T-helper 2 cell treated with Interferon-gamma antibody and Interleukin-4, amounts not matched to agents 100 ng/mL and 5 ng/mL, for 36 hours (primary cell): ENCODE results near the gene HMGN3. TPM values are rescaled to one million over a fixed set of nuclear protein-coding genes. Genes with fewer than 3 reads are reported as not detected.

Experiments
- intact Hi-C: fragments of 100-400 bp; cut with micrococcal nuclease; formaldehyde crosslinking; loops from one replicate; pipeline ENCODE4 v1.15.1; 2023
- total RNA-seq: library from RNA; stranded (reverse); gene quantifications from 2 replicates; pipeline ENCODE4 v1.2.3, GENCODE V29; 2022

HMGN3 gene
- total RNA-seq, 1 donor from 2014 or later: 60.0 TPM

DNA sequence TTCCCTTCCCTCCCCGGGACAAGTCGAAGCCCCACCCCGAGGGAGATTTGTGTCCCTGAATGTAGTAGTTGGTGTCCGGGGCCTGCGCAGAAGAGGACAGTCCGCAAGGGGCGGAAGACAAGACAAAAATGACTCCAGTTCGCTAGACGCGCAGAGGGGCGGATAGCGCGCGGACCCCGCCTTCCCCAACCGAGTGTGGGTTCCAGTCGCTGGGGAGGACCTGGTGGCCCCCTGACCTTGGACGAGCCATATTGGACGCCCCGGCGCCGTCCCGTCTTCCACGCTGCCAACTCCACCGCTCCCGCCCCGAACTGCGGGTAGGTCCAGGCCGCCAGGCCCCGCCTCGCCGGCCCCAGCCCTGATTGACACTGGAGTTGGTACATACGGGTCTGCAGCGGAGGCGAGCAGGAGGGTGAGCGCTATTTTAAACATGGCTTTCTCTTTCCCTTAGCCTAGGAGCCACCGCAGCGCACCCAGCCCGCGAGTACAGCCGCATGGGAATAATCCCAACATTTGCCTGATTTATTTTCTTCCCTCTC lies 802 bp downstream of the HMGN3 start:
- intact Hi-C loops: loop anchor here (1.0 to 10.0 kb wide), 7 partner anchors 155 to 871 kb away; partner anchors contain the start of genes BCKDHB, IRAK1BP1, LCA5 and PHIP

DNA sequence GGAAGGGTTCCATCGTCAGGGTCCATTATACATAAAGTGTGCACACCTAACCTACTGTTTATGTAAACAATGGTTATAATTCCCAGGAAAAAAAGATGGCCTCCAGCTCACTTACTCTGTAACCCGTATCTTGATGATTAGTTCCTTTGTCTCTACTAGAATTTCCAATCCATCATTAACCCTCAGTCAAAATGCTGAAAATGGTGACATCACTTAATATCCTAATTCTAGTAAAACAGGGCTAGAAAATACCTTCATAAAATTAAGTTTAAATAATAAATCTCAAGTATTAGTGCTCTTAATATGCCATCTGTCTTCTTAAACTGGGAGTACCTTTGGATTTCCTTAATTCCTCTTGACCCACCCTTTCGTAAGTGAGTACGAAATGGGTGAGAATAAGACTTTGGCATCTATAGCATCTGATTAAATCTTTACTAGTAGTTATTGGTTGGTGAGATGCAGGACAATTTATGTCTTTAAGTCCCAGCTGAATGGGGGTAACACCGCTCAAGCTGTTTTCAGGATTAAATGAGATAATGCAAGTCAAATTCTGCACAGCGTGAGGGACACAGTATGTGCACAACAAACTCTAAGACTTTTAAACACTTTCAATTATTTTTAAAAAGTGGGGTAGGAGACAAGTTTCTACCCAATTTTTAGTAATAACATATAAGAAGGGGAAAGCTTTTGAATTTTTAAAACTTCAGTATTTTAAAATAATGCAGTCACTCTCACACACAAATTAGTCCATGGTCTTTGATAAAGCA lies 1.6 kb downstream of the HMGN3 start:
- intact Hi-C loops: loop anchor here (1.0 to 10.0 kb wide), 4 partner anchors 304 to 872 kb away; partner anchors contain the start of genes BCKDHB and LCA5

DNA sequence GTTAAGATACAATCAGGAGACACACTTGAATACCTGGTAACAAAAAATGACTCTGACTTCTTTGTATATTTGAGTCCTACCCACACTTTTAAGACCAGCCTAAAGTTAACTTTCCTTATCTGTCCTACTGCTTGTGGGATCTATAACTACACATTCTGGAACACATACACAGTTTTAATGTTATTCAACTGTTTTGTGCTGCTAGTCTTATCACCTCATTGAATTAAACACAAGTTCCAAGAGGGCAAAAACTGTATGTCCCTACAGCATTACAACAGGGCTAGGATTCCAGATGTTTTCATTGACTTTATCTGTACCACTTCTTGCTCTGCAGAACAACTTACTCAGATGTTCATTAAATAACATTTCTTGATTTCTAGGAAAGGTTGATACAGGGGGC lies 2.8 kb downstream of the HMGN3 start:
- intact Hi-C loops: loop anchor here (5.0 to 10.0 kb wide), 3 partner anchors 546 to 873 kb away; partner anchors contain the start of gene BCKDHB

DNA sequence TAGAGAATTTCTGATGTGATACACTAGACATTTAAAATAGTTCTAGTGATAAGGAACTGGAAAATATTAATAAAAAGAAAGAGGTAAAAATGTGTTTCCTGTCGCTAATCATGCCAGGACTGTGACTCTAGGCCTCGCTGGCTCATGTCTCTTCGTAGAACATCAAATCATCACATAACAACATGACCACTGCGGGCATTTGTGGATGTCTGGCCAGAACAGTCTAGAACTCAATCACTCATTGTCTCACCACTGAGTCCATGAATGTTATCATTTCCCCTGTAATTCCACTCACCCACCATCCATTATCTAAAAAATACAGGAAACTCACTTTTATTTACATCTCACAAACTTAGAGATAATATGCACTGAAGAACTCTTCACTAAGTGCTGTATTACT lies 3.4 kb downstream of the HMGN3 start:
- intact Hi-C loops: loop anchor here (5.0 to 10.0 kb wide), 3 partner anchors 546 to 874 kb away; partner anchors contain the start of gene BCKDHB

DNA sequence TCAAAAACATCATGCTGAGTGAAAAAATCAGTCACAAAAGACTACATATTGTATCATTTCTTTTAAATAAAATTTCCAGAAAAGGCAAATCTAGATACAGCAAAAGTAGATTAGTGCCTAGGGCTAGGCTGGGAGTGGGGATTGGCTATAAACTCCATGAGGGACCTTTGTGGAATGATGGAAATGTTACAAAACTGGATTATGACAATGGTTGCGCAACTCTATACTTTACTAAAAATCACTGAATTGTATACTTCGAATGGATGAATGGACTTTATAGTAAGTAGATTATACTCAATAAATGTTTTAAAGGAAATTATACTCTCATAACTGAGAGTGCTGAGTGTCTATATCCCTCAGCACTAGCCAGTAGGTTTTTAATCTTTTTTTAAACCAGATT lies 4.3 kb downstream of the HMGN3 start:
- intact Hi-C loops: loop anchor here (5.0 to 10.0 kb wide), 3 partner anchors 547 to 875 kb away; partner anchors contain the start of gene BCKDHB

DNA sequence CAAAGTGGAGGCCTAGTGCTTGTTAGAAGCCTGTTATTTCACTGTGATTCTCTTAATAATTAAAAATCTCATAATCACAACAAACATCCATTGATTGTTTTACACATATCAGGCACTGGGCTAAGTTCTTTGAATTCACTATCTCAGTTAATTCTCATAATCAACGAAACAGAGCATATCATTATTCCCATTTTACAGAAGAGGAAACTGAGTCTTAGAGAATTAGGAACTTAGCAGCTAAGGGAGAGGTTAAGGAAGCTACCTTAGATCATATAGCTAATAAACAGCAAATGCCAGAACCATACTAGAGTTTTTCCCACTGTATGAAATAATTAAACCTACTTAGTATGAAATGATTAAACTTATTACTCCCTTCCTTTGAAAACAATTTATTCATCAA lies 7.0 kb downstream of the HMGN3 start:
- intact Hi-C loops: no loop called here

DNA sequence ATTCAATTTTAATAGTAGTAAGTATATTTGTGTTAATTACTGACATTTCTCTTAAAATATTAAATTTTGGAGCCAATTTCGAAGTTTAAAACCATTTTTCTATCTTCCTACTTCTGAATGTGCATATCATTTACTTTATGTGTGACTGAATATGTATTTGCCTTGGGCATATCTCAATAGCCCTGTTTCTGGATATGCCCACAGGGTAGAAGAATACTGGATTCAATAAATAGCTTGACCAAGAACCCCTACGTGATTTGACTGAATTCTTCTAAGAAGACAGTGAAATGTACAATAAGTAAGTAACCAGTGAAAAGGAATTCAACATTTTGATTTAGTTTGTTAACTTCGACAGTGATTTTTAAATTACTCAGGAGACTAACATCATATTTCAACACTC lies 7.8 kb downstream of the HMGN3 start:
- intact Hi-C loops: no loop called here

DNA sequence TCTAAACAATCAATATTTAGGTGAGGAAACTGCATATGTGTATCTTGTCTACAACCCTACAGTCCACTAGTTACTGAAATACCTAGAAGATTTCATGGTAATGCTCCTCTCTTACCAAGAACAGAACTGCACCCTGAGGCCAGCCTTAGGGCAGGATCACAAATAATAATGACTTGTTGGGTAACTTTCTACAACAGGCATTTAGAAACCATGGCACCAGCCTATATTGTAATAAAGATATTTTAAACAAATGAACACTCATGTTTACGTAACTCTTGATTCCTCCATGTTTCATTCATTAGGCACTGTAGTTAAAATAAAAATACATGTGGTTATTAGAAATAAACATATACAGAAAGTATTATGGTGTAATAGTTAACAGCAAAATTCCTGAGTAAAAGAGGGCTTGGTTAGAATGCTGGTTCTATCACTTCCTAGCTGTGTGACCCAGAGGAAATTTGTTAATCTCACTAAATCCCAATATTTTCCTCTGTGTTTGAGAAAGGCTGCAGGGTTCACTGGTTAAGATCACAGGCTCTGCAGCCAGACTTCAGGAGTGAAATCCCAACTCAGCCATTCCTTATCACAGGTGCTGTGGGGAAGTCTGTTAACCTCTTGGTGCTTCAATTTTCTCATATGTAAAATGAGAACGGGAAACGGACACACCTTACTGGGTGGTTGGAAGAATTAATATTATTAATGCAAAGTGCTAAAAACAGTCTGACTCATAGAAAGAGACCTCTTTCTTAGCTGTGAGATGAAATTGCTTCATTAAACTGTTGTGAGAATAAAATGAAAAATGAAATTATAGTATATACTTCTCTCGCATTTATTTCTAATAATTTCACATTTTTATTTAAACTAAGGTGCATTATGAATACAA lies 8.5 kb downstream of the HMGN3 start:
- intact Hi-C loops: no loop called here

DNA sequence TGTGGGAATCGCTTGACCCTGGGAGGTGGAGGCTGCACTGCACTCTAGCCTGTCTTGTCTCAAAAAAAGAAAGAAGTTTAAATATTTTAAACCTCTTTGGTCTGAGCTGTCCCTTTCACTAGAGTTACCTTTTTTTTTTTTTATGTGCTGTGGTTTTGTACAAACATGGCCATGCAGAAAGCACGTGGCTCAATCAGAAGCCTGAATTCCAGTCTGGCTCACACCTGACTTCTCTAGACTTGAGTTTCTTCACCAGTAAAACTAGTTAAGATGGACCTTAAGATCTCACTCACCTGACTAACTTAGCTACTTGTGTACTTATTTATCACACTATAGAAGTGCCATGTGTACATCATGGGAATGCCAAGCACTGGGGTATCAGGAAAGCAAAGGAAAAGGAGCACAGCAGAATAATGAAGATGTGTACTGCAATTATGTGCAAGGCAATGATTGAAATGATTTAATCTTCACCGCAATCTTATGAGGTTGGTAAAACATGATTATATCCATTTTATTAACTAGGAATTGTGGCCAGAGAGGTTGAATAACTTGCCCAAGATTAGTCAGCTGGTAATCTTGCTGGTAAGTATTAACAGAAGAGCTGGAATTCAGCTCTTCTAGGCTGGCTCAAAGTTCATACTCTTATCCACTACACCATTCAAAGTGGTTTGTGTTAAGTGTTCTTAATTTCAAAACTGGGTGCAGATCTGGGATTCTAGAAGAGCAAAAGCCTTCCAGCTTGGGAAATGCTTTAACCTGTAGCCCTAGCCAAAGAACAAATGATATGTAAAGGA lies 10.7 kb downstream of the HMGN3 start:
- intact Hi-C loops: no loop called here

DNA sequence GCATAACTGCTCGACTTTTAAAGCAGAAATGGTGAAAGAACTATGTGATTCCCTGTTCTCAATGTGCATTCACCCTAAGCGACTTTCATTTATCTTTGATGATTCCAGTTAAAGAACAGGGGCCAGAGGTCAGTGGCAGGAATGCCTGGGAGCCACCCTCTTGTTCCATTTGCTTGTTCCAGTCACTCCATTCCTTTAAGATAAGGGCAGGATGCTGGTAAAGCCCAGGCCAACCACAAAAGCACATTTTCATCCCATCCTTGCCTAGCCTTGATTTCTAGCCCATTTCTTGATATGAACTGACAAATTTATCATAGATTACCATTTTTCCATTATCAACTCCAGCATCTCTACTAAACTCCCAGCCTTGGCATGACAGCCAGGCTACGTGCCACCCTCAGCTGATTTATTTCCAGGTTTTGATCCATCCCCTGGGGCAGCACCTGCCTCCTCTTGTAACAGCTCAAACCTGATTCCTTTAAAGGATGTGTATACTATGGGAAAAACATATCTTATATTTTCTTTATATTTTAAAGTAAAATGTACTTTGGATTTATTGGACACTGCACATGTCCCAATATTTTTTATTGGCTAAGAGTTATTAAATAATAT lies 19.2 kb downstream of the HMGN3 start:
- intact Hi-C loops: no loop called here

DNA sequence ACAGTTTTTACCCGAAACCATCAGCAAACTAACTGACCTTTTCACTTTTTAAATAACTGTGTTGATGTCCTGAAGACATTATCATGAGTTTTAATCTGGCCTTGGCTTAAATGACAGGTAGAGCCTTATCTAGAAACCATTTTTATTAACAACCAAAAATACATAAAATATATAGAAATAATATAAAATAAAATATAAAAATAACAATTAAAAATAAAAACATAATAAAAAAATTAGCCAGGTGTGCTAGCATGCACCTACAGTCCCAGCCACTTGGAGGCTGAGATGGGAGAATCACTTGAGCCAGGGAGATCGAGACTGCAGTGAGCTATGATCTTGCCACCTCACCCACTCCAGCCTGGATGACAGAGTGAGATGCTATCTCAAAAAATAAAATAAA lies 21.6 kb downstream of the HMGN3 start:
- intact Hi-C loops: no loop called here

DNA sequence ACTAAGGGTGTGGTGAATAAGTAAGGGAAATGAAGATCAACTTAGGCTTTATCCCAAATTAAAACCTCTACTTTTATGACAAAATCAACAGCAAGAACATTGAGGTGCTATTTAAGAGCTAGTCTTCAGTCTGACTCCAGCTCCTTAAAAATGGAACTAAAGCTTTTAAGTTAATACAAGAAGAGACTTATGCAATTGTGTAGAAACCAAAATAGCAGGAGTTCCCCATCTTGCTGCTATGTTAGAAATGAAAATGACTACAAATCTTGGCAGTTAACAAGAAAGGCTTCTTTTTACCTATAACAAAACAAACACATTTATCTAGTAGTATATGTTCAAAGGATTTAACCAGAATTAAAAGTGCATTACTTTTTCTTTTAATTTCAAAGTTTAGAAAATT lies 25.7 kb downstream of the HMGN3 start:
- intact Hi-C loops: no loop called here

DNA sequence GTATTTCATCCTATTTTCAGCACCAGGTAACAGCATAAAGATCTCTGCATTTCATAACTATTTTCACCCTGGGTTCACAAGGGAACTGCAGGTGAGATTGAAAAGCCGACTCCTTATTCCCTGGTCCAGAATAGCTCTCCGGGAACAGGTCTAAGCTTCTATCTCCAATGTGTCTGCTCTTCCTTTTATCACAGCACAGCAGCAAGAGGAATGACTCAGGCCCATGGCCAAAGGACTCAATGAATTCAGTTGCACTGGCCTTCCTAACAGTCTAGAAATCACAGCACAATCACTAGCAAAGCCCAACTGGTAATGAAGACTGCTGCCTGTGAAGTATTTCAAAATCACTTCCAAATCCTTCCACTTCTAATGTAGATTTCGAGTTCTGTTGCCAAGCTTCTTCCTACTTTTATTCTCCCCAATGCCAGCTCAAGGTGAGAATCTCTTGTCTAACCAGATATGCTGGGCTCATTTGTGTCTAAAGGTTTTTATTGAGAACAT lies 30.7 kb downstream of the HMGN3 start:
- intact Hi-C loops: no loop called here

DNA sequence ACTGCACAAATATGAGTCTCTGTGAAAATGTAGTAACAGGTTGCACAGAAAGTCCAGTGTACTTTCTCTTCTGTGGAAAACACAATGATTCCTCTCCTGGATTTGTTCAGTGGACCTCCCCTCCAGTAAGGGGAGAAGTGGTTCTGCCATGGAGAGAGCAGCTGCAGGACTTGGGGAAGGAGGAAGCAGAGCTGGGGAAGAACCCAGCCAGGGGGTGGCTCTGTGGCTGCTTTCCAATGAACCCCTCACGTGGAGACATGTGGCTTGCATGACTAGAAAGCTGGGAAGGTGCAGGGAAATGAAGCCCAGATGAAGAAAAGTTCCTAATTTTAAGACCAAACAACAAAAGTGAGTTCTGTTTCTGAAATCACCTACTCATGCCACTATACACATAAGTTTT lies 31.9 kb downstream of the HMGN3 start:
- intact Hi-C loops: no loop called here

DNA sequence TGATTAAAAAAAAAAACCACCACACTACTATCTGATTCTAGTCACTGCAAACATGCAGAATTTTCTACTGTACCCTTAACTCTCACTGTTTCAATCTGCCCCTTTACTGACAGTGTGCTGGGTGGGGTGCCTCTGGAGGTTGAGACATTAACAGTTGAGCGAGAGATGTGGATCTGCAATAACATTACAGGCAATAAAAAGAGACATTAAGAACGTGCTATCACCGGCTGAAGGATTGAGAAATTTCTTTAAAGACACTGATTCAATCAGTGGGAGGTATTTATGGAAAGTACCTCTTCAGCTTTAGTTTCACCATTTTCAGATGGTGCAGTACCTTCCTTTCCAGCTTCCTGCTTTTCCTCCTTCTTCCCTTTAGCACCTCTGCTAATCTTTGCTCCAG lies 32.5 kb downstream of the HMGN3 start:
- intact Hi-C loops: no loop called here

DNA sequence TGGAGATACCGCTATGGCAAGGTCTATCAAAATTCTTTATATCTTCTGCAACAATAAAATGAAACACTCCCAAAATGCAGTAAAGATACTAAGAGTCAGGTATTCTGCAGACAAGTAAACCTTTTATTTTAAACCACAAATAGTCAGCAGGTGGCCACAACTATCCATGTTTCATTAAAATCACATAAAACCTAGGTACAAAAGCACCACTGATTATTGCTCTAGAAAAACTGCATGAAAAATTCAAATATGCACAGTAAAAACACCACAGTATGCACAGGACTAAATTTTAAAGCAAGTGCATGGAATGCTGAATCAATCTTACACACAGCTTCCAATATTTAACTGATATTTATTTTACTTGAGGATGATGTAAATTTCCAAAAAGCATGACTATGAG lies 33.3 kb downstream of the HMGN3 start:
- intact Hi-C loops: no loop called here

DNA sequence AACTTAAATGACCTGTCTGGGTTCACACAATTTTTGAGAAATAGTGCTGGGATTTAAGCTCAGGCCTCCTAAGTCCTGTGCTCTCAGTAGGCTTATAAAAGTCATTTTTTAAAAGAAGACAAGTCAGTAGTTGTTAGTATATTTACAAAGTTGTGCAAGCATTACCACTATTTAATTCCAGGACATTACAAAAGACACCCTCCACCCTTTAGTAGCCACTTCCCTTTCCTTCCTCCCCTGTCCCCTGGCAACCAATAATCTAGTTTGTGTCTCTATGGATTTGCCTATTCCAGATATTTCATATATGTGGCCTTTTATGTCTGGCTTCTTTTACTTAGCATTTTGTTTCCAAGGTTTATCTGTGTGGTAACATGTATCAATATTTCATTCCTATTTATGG lies 37.6 kb downstream of the HMGN3 start:
- intact Hi-C loops: no loop called here

DNA sequence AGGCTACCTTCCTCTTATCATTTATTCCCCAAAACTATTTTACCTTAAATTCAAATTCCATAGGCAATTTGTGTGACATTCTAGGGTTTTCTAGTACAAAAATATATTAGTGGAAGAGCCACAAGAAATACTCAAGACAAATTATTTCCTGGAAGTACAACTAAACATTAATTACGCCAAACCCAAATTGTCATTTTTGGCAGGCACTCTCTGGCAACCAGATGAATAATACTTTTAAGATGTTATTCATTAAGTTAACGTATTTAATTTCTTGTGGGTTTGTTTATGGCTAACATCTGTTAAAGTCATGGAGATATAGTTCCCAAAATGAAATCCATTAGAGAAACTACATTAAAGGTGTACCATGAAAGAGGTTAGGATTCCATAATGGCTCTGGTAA lies 40.5 kb downstream of the HMGN3 start:
- intact Hi-C loops: no loop called here

DNA sequence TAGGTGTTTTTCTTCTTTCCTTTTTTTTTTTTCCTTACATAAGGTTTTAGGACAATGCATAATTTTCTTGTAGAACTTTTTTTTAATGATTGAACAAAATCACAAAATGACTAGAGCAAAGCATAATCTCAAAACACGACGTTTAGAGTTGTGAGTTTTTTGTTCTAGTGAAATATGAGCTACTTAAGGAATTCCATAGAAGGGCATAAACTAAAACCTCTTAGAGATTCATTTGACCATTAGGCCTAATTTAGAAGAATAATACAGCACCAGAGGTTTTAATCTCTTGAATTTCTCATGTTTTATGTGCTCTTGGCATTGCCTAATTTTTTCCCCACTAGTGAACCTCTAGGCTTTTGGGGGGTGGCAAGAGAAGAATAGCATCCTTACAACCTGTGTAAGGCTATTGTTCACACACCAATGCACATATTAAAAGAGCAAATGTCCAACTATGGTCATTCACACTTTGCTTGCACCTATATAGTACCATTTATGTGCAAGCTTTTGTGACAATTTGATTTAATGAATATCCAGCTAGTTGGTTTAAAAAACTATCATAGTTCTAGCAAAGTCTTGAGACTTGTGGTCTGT lies 44.6 kb downstream of the HMGN3 start:
- intact Hi-C loops: no loop called here

DNA sequence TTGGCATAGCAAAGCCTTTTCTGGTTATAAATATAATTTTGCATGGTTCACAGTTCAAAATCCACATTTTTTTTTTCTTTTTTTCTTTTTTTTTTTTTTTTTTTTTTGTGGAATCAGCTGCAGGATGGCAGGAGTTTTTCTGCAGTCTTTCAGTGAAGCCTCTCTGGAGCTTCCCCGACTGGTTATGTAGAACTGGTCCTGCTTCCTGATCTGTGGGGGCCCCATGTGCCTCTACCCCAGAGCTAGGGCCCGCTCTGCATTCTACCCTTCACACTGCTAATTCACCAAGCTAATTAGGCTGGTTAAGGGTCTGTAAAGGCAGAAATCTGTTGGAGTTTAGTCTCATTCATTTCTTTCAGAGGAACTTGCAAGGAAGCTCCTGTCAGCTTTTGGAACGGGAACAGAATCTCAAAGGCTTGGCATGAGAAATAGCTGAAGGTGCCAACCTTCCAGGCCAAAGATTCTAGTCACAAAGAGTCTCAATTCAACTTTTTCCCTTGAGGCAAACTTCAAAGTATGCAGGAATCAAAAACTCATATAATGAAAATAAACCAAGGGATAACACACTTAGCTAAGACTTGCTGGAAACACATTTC lies 45.5 kb downstream of the HMGN3 start:
- intact Hi-C loops: no loop called here
